Daoy (cell line): Measurements from ENCODE around the gene STXBP5. TPM values are rescaled to one million over a fixed set of nuclear protein-coding genes. Genes with fewer than 3 reads are reported as not detected.
"Not testable (repeated sequence)": the region's sequence is repeated elsewhere in the genome, so short reads cannot be mapped to it uniquely, and the experiment has no call there.

ENCODE experiments used
- DNase-seq: peaks from one replicate; pipeline ENCODE4 v3.0.0-alpha.2; 2015; ENCODE audit warnings: low read depth
- total RNA-seq: library from RNA; depleted of rRNA; stranded (reverse); fragments of >200 nt; shearing (Covaris generic); gene quantifications from 2 replicates; pipeline ENCODE4 v1.2.3, GENCODE V29; 2014

Gene STXBP5
- total RNA-seq, 1 experiment from 2014 or later: 22.7 TPM

DNA sequence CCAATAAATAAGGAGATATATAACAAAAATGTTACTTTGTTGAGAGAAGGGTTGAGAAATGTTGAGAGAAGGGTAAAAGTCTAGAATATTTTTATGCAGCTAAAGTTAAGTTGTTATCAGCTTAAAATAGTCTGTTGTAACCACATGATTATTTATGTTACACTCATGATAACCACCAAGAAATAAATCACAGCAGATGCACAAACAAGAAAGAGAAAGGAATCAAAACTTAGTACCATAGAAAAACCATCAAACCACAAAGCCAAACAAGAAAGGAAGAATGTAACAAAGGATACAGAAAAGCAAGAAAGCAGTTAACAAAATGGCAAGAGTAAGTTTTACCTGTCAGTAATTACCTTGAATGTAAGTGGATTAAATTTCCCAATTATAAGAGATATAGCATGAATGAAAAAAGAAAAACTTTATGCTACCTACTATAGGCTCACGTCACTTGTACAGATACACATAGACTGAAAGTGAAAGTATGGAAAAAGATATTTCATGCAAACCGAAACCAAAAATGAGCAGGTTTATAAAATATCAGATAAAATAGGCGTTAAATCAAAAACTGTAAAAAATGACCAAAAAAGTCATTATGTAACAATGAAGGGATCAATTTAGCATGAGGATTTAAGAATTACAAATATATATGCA, 93.6 kb downstream of the STXBP5 start:
- DNase-seq: no peak

DNA sequence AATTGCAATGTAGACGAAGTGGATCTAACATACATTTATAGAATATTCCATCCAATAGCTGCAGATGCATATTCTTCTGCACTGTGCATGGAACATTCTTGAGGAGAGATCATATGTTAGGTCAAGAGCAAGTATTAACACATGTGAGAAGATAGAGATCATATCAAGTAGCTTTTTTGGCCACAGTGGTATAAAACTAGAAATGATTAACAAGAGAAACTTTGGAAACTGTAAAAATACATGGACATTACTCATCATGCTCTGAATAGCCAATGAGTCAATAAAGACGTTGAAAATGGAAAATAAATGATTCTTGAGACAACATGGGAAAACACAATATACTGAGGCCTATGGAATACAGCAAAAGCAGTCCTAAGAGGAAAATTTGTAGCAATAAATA, 94.2 kb downstream of the STXBP5 start:
- no peak for DNase-seq

DNA sequence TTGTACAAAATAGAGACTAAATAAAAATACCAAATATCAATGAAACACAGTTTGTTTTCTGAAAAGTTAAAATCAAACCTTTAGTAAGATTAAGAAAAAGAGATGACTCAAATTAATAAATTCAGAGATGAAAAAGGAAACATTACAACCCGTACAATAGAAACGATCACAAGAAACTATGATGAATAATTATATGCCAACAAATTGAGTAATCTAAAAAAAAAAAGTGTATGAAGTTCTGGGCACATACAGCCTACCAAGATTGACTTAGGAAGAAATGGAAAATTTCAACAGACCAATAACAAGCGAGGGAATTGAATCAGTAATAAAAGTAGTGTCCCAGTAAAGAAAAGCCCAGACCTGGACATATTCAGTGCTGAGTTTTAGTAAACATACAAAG, 94.8 kb downstream of the STXBP5 start:
- DNase-seq: no peak

DNA sequence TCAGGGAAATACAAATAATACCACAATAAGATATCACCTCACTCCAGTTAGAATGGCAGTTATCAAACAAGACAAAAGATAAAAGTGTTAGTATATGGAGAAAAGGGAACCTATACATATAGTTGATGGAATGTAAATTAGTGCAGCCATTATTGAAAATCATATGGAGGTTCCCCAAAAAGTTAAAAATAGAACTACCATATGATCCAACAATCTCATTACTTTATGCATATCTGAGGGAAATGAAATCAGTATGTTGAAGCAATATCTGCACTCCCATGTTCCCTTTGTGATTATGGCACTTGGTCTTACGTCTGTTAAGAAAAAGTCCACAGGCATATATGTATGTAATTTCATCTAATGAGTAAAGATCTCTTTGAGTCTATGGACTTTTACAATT, 96.9 kb downstream of the STXBP5 start:
- no peak for DNase-seq

DNA sequence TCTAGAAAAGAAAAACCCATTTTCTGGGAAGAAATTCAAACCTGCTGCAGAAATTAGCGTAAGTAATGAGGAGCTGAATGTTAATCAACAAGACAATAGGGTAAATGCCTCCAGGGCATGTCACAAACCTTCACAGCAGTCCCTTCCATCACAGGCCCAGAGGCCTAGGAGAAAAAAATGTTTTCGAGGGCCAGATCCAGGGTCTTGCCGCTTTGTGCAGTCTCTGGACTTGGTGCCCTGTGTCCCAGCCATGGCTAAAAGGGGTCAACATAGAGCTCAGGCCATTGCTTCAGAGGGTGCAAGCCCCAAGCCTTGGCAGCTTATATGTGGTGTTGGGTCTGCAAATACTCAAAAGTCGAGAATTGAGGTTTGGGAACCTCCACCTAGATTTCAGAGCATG, 99.8 kb downstream of the STXBP5 start:
- no peak for DNase-seq

DNA sequence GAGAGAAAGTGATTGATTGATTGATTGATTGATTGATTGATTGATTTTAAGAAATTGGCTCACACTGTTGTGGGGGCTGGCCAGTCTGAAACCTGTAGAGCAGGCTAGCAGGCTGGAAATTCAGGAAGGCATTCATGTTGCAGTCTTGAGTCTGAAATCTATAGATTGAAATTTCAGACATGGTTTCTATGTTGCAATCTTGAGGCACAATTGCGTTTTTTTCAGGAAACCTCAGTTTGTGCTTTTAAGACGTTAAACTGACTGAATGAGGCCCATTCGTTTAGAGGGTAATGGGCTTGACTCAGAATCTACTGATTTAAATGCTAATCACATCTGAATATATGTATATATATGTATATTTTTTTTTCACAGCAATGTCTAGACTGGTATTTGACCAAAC, 106.3 kb downstream of the STXBP5 start:
- DNase-seq: no peak

DNA sequence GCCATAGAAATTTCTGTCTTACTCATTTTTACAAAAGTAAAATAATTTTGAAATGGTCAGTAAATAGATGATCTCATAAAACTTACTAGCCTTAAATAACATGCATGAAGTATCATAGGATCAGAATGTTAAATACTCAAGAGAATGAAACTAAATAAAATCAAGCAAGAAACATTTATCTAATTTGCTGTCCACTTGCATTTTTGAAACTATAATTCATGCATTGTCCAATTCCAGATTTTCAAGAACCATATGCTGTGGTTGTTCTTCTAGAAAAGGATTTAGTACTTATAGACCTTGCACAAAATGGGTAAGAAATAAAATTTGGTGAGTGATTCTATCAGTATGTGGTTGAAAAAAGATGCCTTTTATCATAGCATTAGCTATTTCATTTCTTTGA, 107.0 kb downstream of the STXBP5 start:
- DNase-seq: no peak

DNA sequence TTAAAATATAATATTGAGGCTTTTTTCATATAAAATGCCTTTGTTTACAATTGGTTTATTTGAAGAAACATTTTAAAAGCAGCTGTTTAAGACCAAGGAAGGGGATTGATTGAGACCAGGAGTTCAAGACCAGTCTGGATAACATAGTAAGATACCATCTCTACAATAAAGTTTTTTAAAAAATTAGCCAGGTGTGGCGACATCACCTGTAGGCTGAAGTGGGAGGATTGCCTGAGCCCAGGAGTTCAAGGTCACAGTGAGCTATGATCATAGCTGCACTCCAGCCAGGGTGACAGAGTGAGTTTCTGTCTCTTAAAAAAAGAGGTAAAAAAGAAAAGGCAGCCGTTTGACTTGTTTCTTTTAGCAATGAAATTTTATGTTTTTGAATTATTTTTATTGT, 117.0 kb downstream of the STXBP5 start:
- no peak for DNase-seq

DNA sequence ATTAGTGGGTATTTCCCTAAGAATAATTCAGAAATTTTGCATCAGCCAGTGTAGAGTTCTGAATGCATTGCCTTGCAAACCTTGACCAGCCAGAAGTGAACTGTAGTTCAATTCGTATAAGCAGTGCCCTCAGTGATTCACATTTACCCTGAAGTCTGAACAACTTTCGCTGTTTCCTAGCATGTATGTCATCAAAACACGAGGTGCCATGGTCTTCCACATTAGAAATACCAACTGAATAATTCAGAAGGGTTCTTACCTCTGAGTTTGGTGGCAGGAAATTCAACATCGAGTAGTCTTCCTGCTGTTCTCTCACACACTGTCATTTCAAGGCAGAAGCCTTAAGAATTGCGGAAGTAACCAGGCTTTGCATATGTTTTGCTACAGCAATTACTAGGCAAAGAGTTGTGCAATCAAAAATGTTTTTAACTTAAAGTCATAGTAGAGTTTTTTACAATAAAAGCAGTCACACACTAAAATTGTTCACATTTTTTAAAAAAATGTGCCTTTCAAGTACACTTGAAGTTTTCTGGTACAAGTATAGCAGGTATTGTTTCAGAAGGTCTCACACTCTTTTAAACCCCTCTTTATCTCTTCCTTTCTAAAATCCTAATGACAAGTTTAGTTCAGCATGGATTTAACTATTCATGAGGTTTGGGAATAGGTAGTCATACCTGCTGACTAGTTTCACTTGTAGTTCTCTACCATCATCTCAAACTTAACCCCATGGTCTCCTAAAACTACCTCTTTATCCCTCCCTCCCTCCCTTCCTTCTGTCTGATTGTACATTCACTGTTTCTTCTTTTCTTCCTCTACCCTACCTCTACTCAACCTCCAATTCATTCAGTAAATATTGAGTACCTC, 118.3 kb downstream of the STXBP5 start:
- no peak for DNase-seq

DNA sequence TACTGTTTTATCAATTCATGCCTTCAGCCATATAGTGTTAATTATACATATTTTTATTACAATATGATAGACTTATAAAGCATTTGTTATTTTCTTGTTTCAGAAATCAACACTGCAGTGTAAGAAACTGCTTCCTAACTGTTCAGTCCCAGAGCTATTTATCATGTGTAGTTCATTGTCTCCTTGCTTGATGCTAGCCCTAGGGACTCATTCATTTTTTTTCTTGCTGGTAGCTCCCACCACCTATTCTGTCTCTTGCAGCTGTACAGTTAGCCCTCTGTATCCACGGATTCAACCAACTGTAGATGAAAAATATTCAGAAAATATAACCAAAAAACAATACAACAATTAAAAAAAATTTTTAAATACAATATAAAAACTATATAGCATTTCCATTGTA, 121.3 kb downstream of the STXBP5 start:
- no peak for DNase-seq

DNA sequence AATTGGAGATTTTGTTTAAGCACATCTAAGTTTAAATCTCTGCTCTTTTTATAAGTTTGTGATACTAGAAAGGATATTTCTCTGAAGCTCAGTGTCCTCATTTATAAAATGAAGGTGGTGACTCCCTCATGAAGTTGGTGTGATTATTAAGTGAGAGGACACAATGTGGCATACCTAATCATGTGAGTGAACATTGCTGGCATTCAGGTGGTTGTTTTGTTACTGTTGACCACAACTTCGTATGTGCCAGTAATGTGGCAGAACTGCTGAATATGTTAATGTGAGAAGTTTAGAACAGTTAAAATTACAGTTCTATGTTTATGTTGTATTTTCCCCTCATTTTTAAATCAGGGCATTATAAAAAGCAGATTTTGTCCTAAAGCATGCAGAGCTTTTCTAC, 127.2 kb downstream of the STXBP5 start:
- no peak for DNase-seq

DNA sequence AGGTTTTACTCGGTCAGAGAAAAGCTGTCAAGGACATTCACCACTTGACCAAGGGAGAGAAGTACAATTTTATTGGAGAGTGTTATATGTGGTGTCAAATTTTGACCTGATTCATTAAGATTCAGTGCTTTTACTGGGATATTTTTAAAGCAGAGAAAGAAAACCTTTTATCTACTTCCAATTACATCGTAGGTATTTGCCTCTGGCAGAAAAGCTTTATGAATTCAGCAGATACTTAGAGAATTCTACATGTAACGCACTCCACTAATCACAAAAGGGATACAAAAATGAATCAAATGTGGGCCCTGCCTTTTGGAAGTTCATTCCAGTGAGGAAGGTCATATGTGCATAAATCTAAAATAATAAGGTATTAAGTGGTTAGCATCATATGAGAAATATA, 133.7 kb downstream of the STXBP5 start:
- no peak for DNase-seq

DNA sequence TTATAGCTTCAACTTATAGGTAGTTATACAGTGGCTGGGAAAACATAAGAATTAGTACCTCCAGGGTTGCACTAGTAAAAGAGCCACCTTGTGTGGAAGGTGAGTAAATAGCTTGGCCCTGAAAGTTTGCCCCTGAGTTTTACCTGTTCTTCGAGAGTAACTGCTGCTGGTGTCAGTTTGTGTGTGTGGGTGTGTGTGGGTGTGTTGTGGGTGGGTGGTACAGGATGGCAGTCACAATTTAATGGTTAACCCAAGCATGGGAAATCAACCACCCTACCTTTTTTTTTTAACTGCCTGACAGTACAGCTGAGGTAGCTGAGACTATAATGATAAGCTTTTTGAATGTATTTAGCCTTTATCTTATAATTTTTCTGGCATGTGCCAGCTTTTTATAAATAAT, 137.3 kb downstream of the STXBP5 start:
- no peak for DNase-seq

DNA sequence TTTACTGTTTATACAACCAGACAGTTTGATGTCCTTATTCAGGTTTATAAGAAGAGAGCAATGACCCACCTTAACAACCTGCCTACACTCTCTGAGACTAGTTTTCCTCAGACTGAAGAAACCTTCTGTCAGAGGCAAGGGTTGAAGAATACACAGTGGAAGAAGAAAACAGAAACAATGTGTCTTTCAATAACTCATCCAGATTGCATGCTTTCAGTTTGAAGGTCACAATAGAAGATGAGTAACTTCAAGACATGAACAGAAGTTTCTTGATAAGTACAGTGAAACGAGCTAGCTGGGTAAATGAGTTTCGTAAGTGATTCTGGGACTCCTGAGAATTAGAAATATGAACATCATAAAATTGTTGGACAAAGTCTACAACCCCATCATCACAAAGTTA, 141.7 kb downstream of the STXBP5 start:
- DNase-seq: no peak

DNA sequence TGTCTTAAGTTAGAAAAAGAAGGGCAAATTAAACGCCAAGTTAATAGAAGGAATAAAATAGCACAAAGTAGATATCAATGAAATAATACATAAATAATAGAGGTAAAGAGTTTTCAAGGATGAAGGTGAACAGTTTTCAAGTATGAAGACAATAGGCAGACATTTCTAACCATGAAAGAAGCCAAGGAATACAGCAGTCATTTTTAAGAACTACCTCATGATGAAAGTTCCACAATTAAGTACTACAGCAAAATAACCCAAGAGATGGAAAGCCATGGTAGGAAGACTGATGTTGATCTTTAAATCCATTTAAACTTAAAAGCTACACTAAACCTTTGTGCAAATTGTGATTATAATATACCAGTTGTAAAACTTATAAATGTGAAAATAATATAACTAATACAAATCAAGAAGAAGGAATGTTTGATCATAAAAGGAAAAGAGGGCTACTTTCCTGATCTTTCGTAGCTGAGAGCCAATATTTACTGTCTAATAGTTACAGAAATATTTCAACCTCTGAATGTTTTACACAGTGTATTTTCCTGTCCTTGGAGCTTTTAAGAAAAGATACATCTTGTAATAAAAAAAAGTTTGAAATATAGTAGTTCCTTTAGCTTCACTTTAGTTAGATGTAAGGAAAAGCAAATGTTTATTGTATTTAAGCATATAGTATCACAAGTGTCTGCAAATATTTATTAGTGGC, 143.1 kb downstream of the STXBP5 start:
- DNase-seq: no peak

DNA sequence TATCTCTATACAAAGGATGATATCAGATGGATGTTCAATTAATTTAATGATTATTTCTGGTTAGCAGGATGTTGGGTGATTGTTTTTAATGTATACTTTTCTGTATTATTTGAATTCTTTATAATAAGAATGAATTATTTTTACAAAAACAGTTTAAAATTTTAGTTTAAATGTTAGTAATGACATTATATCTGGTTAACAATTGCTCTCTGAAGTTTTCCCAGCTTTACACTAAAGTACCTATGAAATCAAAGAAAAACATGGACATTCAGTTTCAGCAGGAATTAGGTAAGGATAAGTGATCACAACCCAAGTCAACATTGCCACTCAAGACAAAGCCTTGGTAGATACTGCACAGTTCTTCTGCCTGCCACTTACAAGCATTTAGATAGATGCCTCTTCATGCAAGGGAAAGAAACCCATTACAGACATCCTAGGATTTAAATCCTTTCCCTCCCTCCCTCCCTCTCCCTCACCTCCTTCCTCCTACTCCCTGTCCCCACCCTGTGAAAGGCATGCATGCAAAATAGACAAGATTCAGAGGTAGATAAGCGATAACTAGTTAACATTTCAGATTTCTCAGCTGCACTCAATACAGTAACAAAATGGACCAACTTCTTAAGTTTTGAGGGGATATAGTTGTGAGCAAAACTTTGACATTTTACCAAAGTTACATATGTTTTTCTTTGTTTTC, 143.8 kb downstream of the STXBP5 start:
- no peak for DNase-seq

DNA sequence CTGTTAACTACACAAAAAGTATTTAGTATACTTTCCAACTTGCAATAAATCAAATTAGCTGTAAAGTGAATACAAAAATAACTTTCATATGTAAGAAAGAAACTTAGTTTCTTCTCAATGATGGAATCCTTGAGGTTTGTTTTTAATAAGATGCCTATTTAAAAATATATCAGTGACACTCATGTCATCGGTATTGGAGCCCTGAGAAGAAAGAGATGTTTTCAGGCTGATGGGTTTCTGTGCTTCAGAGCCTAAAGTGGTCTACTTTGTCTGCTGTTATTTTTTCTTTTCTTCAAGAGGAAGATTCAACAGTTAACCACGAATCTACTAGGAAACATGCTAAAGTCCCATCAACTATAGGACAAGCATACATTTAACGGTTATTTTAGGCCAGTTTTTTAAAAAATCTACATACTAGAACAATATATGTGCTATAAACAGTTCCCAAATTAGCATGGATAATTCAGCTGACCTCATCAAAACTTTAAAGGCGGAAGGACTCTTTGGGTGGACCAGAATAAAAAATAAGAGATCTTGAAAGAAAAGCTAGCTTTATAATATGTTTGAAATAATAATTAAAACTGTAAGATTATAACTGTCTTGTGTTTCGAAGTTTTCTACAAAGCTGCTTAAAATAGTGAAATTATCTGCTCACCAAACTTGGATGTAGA, 157.2 kb downstream of the STXBP5 start:
- no peak for DNase-seq

DNA sequence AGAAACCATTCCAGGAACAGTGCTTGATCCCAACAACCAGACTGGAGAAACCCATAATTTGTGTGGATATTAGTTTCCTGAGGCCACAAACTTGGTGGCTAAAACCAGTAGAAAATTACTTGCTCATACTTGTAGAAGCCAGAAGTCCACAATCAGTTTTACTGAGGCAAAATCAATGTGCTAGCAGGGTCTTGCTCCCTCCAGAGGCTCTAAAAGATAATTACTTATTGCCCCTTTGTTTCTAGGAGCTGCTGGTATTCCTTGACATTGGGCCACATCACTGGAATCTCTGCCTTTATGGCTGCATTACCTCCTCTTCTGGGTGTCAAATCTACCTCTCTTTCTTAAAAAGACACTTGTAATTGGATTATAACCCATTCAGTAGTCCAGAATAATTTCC, 162.1 kb downstream of the STXBP5 start:
- DNase-seq: no peak

DNA sequence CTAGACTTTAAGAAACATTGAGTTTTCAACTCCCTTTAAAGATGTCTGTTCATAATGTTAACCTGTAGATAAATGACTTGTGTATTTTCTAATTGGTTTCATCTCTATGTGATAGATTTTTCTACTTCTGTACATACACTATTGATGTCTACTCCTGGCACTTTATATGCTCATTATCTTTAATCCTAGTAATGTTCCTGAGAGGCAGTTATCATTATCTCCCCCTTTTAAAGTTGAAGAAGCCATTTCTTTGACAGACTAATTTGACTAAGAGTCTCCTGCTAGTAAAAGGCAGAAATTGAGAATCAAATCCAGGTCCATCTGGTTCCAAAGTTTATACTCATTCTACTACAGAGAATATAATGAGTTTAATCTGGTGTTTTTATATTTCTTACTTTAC, 167.1 kb downstream of the STXBP5 start:
- DNase-seq: no peak

DNA sequence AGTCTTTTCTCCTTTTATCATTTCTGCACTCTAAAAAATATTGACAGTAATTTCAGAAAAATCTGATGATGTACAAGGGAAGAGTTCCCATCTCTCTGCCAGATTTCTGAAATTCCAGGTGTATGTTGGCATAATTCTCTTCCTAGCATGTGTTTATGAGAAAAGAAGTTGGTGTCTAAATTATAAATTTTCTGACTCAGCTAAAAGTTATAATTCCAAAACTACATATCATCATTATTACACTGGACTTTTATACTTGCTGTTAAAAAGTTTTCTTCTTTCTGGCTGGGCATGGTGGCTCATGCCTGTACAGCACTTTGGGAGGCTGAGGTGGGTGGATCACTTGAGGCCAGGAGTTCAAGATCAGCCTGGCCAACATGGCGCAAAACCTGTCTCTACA, 168.6 kb downstream of the STXBP5 start:
- DNase-seq: no peak

DNA sequence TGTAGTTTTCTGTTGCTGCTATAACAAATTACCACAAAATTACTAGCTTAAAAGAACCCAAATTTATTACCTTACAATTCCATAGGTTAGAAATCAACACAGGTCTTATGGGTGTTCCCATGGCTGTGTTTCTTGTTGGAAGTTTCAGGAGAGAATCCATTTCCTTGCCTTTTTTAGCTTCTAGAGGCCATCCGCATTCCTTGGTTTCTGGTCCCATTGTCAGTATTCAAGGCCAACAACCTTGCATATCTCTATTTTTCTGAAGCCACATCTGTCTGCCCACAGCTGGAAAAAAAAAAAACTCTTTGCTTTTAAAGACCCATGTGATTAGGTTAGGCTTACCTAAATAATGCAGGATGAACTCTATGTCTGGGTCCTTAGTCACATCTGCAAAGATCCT, 174.6 kb downstream of the STXBP5 start:
- no peak for DNase-seq

DNA sequence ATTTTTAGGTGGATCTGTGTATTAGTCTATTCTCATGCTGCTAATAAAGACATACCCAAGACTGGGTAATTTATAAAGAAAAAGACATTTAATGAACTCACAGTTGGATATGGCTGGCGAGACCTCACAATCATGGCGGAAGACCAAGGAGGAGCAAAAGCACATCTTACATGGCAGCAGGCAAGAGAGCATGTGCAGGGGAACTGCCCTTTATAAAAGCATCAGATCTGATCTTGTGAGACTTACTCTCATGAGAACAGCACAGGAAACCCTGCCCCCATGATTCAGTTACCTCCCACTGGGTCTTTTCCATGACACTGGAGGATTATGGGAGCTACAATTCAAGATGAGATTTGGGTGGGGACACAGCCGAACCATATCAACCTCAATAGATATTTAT, 176.6 kb downstream of the STXBP5 start:
- not testable (repeated sequence) for DNase-seq
